Measurements from ENCODE around the gene CAMKMT. TPM values are rescaled to one million over a fixed set of nuclear protein-coding genes. Genes with fewer than 3 reads are reported as not detected.
"Not testable (repeated sequence)": the region's sequence is repeated elsewhere in the genome, so short reads cannot be mapped to it uniquely, and the experiment has no call there.

Gene CAMKMT
- total RNA-seq, 1 experiment from 2014 or later = 2.7 TPM

DNA sequence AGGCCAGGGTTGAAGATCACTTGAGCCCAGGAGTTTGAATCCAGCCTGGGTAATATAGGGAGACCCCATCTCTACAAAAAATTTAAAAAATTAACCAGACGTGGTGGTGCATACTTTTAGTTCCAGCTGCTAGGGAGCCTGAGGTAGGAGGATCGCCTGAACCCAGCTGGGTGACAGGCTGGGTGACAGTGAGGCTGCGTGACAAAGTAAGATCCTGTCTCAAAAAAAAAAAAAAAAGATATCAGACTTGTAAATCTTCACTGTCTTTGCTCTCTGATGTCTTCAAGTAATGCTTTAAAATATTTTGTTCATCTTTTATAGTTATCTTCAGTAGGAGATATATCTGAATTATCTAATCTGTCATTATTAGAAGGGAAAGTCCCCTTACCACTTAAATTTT, 10.5 kb downstream of the CAMKMT start:
- no peaks in the 10 kb centered on the region for H3K9me3 ChIP-seq (ENCODE audit: low read length)
- H3K4me2 ChIP-seq (ENCODE audit: low read length) = no peak overlapping the region
- DNase-seq = no peak
- no peak overlapping the region for H2AFZ ChIP-seq (ENCODE audit: low read length)
- no peak for ATAC-seq
- H3K36me3 ChIP-seq (ENCODE audit: low read depth, low read length) = no peaks in the 10 kb centered on the region
- H3K9me2 ChIP-seq (replicated peaks; ENCODE audit: low read length) = no peaks in the 10 kb centered on the region; the same call in 1 of the 2 replicates
- H3F3A ChIP-seq (ENCODE audit: low read length, unreplicated experiment) = no peaks in the 10 kb centered on the region
- H3K4me3 ChIP-seq (ENCODE audit: low read length) = no peak overlapping the region
- no peaks in the 10 kb centered on the region for H3K27me3 ChIP-seq (ENCODE audit: low read length)
- H3K79me2 ChIP-seq (ENCODE audit: low read length) = peaks cover 12% of the 10 kb centered on the region
- no peak overlapping the region for H3K27ac ChIP-seq (ENCODE audit: low read length)
- no peaks in the 10 kb centered on the region for H3K4me1 ChIP-seq (ENCODE audit: insufficient read depth, low read length)
- TF ChIP-seq EZH2 (IDR thresholded peaks at IDR 0.05; ENCODE audit: low read length, unreplicated experiment) (no peak), EZH2phosphoT487 (IDR thresholded peaks at IDR 0.05; ENCODE audit: borderline replicate concordance, low read length) (no peak)
- TF ChIP-seq, protein P1, sequence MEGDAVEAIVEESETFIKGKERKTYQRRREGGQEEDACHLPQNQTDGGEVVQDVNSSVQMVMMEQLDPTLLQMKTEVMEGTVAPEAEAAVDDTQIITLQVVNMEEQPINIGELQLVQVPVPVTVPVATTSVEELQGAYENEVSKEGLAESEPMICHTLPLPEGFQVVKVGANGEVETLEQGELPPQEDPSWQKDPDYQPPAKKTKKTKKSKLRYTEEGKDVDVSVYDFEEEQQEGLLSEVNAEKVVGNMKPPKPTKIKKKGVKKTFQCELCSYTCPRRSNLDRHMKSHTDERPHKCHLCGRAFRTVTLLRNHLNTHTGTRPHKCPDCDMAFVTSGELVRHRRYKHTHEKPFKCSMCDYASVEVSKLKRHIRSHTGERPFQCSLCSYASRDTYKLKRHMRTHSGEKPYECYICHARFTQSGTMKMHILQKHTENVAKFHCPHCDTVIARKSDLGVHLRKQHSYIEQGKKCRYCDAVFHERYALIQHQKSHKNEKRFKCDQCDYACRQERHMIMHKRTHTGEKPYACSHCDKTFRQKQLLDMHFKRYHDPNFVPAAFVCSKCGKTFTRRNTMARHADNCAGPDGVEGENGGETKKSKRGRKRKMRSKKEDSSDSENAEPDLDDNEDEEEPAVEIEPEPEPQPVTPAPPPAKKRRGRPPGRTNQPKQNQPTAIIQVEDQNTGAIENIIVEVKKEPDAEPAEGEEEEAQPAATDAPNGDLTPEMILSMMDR (conservative IDR thresholded peaks at IDR 0.05; ENCODE audit: low read depth, low read length) = no peak
- BruUV-seq (replicated peaks) = no TSS peak
- CTCF ChIA-PET = no interaction called here
- no peak overlapping the region for H3K9ac ChIP-seq (ENCODE audit: low read length)
- intact Hi-C loops (cut with micrococcal nuclease) = no loop called here
- H4K20me1 ChIP-seq (ENCODE audit: low read length) = no peaks in the 10 kb centered on the region
- POLR2A ChIA-PET (ENCODE audit: unreplicated experiment) = no interaction called here

DNA sequence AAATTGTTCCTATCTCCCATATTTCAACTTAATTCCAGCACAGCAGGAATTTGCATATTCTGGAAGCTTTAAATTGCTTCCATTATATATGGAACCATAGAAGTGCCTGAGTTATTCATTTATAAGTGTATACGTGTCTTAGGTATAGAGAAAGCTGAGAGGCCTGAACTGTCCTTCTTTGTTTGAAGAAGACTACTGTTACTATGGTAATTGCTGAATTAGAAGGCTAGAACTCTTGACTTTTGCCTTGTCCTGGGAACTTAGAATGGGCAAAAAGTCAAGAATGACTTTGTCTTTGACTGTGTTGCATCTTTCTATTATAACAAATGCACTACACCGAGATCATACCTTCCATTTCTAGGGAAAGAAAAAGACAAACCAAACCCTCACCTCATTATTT, 15.7 kb downstream of the CAMKMT start:
- TF ChIP-seq, protein P1 (conservative IDR thresholded peaks at IDR 0.05; ENCODE audit: low read depth, low read length) = no peak
- H4K20me1 ChIP-seq (ENCODE audit: low read length) = no peaks in the 10 kb centered on the region
- intact Hi-C loops (cut with micrococcal nuclease) = no loop called here
- BruUV-seq (replicated peaks) = no TSS peak
- no peaks in the 10 kb centered on the region for H3F3A ChIP-seq (ENCODE audit: low read length, unreplicated experiment)
- H3K4me2 ChIP-seq (ENCODE audit: low read length) = no peak overlapping the region
- ATAC-seq (no peak), DNase-seq (no peak)
- no peak overlapping the region for H3K27ac ChIP-seq (ENCODE audit: low read length)
- H3K36me3 ChIP-seq (ENCODE audit: low read depth, low read length) = no peaks in the 10 kb centered on the region
- no peak overlapping the region for H3K9ac ChIP-seq (ENCODE audit: low read length)
- H3K27me3 ChIP-seq (ENCODE audit: low read length) = no peaks in the 10 kb centered on the region
- no peaks in the 10 kb centered on the region for H3K4me1 ChIP-seq (ENCODE audit: insufficient read depth, low read length)
- H2AFZ ChIP-seq (ENCODE audit: low read length) = no peak overlapping the region
- CTCF ChIA-PET = no interaction called here
- no peaks in the 10 kb centered on the region for H3K79me2 ChIP-seq (ENCODE audit: low read length)
- POLR2A ChIA-PET (ENCODE audit: unreplicated experiment) = no interaction called here
- no peaks in the 10 kb centered on the region for H3K9me2 ChIP-seq (replicated peaks; ENCODE audit: low read length)
- no peaks in the 10 kb centered on the region for H3K9me3 ChIP-seq (ENCODE audit: low read length)
- no peak overlapping the region for H3K4me3 ChIP-seq (ENCODE audit: low read length)

DNA sequence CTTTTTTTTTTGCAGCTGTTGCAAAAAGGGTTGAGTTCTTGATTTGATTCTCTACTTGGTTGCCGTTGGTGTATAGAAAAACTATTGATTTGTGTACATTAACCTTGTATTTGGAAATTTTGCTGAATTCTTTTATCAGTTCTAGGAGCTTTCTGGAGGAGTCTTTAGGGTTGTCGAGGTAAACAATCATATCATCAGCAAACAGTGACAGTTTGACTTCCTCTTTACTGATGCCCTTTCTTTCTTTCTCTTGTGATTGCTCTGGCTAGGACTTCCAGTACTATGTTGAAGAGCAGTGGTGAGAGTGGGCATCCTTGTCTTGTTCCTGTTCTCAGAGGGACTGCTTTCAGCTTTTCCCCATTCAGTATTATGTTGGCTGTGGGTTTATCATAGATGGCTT, 23.5 kb downstream of the CAMKMT start:
- POLR2A ChIA-PET (ENCODE audit: unreplicated experiment) = interaction anchor here (0.6 kb wide), 1 partner anchor 26 kb away, joined by 4 read pairs; no protein-coding TSS in a partner anchor
- H3F3A ChIP-seq (ENCODE audit: low read length, unreplicated experiment); intact Hi-C loops (cut with micrococcal nuclease); H3K27ac ChIP-seq (ENCODE audit: low read length); H4K20me1 ChIP-seq (ENCODE audit: low read length); H3K9ac ChIP-seq (ENCODE audit: low read length); H3K9me2 ChIP-seq (replicated peaks; ENCODE audit: low read length); H3K36me3 ChIP-seq (ENCODE audit: low read depth, low read length); H3K4me2 ChIP-seq (ENCODE audit: low read length); BruUV-seq (replicated peaks); H3K27me3 ChIP-seq (ENCODE audit: low read length); H3K4me3 ChIP-seq (ENCODE audit: low read length); ATAC-seq; H3K4me1 ChIP-seq (ENCODE audit: insufficient read depth, low read length); DNase-seq; H3K79me2 ChIP-seq (ENCODE audit: low read length); CTCF ChIA-PET; H3K9me3 ChIP-seq (ENCODE audit: low read length); H2AFZ ChIP-seq (ENCODE audit: low read length): not testable (repeated sequence)

All from PC-3 (cell line).